22Rv1 (cell line): Measurements from ENCODE around the gene SLC26A6.

ENCODE experiments used
- H3K27ac ChIP-seq: fragments of 450-650 bp; 2 replicates; pipeline ENCODE4 v1.5.1; 2017
- ZFX ChIP-seq: fragments of 450-650 bp; IDR thresholded peaks from 2 replicates; pipeline ENCODE4 v1.6.1; 2017; ENCODE audit warnings: antibody characterized with exemption, borderline replicate concordance
- TF ChIP-seq, protein P1 (sequence below): fragments of 450-650 bp; IDR thresholded peaks from 2 replicates; pipeline ENCODE4 v1.5.1; 2017; ENCODE audit warnings: mild to moderate bottlenecking

SLC26A6 gene

DNA sequence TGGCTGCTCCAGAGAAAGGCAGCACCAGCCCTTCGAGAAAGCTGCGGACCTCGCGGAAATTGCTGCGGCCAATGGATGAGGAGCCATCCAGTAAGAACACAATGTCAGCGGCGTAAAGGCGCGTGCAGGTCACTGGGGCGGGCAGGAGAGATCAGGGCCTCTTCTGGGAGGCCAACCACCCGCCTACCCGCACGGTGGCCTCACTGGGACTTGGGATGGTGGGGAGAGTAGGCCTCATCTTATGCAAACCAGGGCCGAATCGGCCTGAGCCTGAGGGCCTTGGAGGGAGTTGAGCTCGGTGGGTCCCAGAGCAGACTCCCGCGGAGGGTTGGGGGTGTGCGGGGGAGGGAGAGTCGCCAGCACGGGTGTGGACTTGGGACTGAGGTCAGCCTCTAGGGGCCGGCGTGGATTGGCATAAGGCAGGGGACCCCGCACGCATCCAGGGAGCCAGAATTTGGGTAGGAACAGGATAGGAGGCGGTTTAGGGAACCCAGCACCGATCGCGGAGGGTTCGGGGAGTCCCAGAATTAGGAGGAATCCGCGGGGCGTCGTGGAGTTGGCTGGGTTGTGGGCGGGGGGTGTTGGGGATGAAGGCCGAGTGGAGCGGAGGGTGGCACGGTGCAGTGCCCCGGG is 40.7 kb downstream of the SLC26A6 start:
- no peak for TF ChIP-seq ZFX
- TF ChIP-seq, protein P1, sequence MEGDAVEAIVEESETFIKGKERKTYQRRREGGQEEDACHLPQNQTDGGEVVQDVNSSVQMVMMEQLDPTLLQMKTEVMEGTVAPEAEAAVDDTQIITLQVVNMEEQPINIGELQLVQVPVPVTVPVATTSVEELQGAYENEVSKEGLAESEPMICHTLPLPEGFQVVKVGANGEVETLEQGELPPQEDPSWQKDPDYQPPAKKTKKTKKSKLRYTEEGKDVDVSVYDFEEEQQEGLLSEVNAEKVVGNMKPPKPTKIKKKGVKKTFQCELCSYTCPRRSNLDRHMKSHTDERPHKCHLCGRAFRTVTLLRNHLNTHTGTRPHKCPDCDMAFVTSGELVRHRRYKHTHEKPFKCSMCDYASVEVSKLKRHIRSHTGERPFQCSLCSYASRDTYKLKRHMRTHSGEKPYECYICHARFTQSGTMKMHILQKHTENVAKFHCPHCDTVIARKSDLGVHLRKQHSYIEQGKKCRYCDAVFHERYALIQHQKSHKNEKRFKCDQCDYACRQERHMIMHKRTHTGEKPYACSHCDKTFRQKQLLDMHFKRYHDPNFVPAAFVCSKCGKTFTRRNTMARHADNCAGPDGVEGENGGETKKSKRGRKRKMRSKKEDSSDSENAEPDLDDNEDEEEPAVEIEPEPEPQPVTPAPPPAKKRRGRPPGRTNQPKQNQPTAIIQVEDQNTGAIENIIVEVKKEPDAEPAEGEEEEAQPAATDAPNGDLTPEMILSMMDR, result no peak
- H3K27ac ChIP-seq, result no peak overlapping the region

DNA sequence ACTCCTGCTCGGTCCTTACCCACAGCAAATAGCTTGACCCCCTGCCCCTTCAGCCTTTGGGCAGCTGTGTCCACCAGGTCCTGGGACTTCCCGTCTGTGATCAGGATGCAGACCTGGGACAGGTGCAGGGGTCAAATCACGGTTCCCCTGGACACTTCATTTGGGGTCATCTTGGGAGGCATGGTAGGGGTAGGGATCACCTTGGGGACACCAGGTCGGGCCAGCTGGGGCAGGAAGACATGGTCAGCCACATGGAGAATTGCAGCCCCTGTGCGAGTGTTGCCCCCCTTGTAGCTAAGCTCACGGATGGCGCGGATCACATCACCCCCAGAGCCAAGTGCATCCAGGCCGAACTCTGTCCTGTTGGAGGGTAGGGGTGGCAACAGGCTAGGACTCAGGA is 41.9 kb downstream of the SLC26A6 start:
- TF ChIP-seq, protein P1, result no peak
- TF ChIP-seq ZFX, result no peak
- no peak overlapping the region for H3K27ac ChIP-seq

DNA sequence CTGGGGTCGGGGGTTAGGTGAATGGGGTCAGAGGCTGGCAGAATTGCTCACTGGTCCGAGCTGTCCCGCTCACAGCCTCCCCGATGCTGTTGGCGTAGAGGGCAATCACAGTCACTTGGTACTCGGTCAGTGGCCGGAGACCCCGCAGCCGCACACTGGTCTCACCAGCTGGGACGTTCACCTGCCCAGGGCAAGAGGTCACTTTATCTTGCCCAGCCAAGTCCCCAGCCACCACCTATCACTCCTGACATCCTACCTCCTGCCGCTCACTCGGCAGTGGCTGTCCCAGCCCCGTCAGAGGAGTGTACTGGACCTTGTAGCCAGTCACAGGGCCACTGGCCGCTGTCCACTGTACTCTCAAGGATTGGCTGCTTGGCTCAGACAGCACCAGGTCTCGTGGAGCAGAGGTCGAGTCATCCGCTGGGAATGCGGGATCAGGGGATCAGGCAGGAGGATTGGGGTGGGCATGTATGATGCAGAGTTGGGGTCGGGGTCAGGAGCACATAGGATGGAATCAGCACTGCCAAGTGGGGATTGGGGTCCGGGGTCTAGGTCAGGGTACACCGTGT is 42.7 kb downstream of the SLC26A6 start:
- no peak overlapping the region for H3K27ac ChIP-seq
- TF ChIP-seq, protein P1, result no peak
- no peak for TF ChIP-seq ZFX

DNA sequence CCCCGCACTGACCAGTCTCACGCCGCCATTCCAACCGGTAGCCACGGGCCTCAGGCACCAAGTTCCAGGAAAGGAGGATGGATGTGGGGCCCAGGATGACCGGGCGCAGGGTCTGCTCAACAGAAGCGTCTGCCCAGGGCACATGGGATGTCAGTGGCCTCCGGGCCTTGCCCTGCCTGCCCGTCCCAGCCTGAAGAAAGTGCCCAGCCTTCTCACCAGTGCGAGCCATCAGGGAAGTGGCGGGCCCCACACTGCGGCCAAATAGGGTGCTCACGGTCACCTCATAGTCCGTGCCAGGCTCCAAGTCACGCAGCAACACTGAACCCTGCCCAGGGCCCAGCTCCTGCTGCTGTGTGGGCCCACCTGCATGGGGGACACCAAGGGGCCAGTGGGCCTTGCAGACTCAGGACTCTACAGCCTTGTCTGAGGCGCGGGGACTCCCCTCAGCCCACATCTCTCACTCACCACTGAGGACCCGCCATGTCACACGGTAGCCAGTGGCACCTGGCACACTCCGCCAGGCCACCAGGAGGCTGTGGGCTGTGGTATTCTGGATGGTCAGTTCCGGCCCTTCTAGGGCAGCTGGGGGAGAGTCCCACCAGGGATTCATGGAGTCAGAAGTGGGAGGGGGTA is 43.3 kb downstream of the SLC26A6 start:
- no peak overlapping the region for H3K27ac ChIP-seq
- TF ChIP-seq, protein P1, result no peak
- TF ChIP-seq ZFX, result no peak

DNA sequence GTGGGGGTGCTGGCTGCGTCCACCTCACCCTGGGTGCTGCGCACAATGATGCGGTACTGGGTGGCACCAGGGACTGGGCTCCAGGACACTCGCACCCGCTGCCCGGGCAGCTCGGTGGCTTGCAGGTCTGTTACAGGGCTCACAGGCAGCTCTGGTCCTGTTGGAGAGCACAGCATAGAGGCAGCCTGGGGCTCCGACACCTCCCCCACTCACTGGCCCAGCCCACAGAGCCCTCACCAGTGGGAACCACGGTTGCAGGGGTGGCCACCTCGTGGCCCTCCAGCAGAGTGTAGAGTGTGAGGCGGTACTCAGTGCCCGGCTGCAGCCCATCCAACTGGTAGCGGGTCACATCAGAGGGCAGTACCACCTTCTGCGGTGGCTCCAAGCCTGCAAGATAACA is 43.8 kb downstream of the SLC26A6 start:
- TF ChIP-seq, protein P1, result no peak
- no peak for TF ChIP-seq ZFX
- no peak overlapping the region for H3K27ac ChIP-seq

DNA sequence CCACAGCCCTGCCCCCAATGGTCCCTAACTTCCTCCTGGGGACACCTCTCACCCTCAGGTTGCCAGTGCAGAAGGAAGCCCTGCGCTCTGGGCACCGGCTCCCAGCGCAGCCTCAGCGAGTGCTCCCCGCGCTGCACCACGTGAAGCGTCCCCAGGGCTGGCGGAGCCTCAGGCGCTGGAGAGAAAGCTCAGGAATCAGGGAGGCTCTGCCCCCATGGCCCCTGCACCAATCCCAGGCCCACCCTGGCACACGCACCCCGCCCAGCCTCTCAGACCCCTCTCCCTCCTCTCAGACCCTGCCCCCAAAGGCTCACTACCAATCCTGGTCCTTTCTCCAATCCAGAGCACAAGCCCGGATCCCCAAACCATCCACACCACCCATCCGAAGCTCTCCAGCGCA is 47.0 kb downstream of the SLC26A6 start:
- TF ChIP-seq ZFX, result no peak
- TF ChIP-seq, protein P1, result no peak
- H3K27ac ChIP-seq, result no peak overlapping the region

DNA sequence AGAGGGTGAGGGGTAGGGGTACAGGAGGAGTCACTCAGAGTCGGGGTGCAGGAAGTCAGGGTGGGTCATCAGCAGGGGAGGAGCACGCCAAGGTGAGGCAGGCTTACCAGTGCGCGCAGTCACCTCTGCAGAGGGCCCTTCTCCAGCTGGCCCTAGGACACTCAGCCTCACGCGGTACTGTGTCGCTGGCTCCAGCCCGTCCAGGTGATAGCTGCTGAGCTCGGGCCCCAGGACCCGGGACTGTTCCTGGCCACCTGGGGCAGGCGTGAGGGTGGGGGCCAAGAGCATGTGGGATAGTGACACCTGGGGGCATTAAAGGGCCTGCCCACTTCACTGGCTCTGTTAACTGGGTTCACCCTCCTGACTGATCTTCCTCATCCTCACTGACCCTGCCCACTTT is 47.6 kb downstream of the SLC26A6 start:
- TF ChIP-seq, protein P1, result no peak
- no peak for TF ChIP-seq ZFX
- no peak overlapping the region for H3K27ac ChIP-seq
